Measurements from ENCODE around the gene ATF6B.
A peak's percentile ranks its signal among the peaks of the same experiment; 100 is the strongest.
"Not testable (repeated sequence)": the region's sequence is repeated elsewhere in the genome, so short reads cannot be mapped to it uniquely, and the experiment has no call there.

The ATF6B gene

GRCh38 chr6:32153564-32154513, 25.8 kb upstream of the ATF6B start, which contains the start of gene PPT2:
PPT2 (plus strand) TSS chr6:32154141; CDS start chr6:32154595, 454 bp downstream.
- DNase-seq: peak; percentile 81

GRCh38 chr6:32152769-32153563, 24.9 kb upstream of the ATF6B start:
- DNase-seq: no peak

- DNase-seq: no peak
These were observed 24.1 kb upstream of the ATF6B start, which contains the start of gene PRRT1 for GRCh38 chr6:32151863-32152768. PRRT1 (minus strand) TSS chr6:32151939; CDS start chr6:32151827, 112 bp downstream.

GRCh38 chr6:32151181-32151862, 23.3 kb upstream of the ATF6B start:
- no peak for DNase-seq

GRCh38 chr6:32149932-32150870, 22.2 kb upstream of the ATF6B start:
- DNase-seq: no peak

GRCh38 chr6:32149092-32149755, 21.2 kb upstream of the ATF6B start:
- DNase-seq: no peak

GRCh38 chr6:32148289-32149091, 20.4 kb upstream of the ATF6B start:
- DNase-seq: no peak

- no peak for DNase-seq
These were observed 19.5 kb upstream of the ATF6B start for GRCh38 chr6:32147401-32148132.

- no peak for DNase-seq
These were observed 18.6 kb upstream of the ATF6B start for GRCh38 chr6:32146687-32147086.

GRCh38 chr6:32146287-32146686, 18.2 kb upstream of the ATF6B start:
- no peak for DNase-seq

- not testable (repeated sequence) for DNase-seq
These were observed 16.2 kb upstream of the ATF6B start for GRCh38 chr6:32144238-32144637.

- DNase-seq: no peak
These were observed 12.5 kb upstream of the ATF6B start for GRCh38 chr6:32140420-32141046.

- DNase-seq: no peak
These were observed 11.5 kb upstream of the ATF6B start for GRCh38 chr6:32139590-32139989.

- no peak for DNase-seq
These were observed 9.4 kb upstream of the ATF6B start for GRCh38 chr6:32137454-32137853.

GRCh38 chr6:32133786-32134185, 5.7 kb upstream of the ATF6B start:
- no peak for DNase-seq

GRCh38 chr6:32132110-32132509, 4.1 kb upstream of the ATF6B start:
- DNase-seq: no peak

GRCh38 chr6:32131439-32131948, 3.4 kb upstream of the ATF6B start:
- DNase-seq: no peak

Measured in SHP77 treated with DMSO at 0.1 percent for 48 hours (cell line).